Measurements from ENCODE around the gene PHYKPL.

DNA sequence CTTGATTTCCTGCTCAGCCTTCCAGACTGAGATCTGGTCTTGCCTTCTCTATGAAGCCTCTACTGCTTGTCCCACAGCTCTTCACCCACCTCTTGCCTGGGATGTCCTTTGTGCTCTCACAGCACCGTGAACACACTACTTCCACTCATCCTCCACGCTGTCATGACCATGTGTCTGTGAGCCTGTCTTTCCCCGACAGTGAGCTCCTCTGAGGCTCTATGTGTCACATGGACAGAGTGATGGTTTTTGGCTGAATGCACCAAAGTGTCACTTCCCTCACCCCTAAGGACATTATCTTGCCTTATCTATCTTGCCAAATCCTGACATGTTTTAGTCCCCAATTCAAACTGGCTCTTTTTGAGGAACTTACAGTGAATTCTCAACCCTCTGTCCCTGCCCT, 11.3 kb downstream of the PHYKPL start:
- TF ChIP-seq, protein P1, sequence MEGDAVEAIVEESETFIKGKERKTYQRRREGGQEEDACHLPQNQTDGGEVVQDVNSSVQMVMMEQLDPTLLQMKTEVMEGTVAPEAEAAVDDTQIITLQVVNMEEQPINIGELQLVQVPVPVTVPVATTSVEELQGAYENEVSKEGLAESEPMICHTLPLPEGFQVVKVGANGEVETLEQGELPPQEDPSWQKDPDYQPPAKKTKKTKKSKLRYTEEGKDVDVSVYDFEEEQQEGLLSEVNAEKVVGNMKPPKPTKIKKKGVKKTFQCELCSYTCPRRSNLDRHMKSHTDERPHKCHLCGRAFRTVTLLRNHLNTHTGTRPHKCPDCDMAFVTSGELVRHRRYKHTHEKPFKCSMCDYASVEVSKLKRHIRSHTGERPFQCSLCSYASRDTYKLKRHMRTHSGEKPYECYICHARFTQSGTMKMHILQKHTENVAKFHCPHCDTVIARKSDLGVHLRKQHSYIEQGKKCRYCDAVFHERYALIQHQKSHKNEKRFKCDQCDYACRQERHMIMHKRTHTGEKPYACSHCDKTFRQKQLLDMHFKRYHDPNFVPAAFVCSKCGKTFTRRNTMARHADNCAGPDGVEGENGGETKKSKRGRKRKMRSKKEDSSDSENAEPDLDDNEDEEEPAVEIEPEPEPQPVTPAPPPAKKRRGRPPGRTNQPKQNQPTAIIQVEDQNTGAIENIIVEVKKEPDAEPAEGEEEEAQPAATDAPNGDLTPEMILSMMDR (IDR thresholded peaks at IDR 0.05) = no peak
- no peak for TF ChIP-seq POLR2A (IDR thresholded peaks at IDR 0.05)

Measured in adrenal gland (tissue), 5 donors.